K562 (cell line): ENCODE measurements around the gene IL10. TPM values are rescaled to one million over a fixed set of nuclear protein-coding genes. Genes with fewer than 3 reads are reported as not detected.

Source experiments
- AFF1 ChIP-seq, 2 experiments: fragments of 450-650 bp; IDR thresholded peaks; 2 replicates each; pipeline ENCODE4 v1.6.1; 2018; ENCODE audit warnings: mild to moderate bottlenecking in 2 of 2, low read depth in 1 of 2; ENCODE audit not compliant: partially characterized antibody in 2 of 2
- CUX1 ChIP-seq: fragments of 200-800 bp; sonication (Bioruptor generic); IDR thresholded peaks from 2 replicates; pipeline ENCODE4 v1.6.1; 2016; ENCODE audit warnings: missing genetic modification characterization, missing compliant biosample characterization
- HMG20B ChIP-seq: fragments of 250-450 bp; sonication (Bioruptor Pico); IDR thresholded peaks from 2 replicates; pipeline ENCODE4 v1.5.0; 2021; ENCODE audit warnings: mild to moderate bottlenecking
- HMGN3 ChIP-seq: IDR thresholded peaks from 2 replicates; pipeline ENCODE4 v1.6.1; 2011; ENCODE audit warnings: borderline replicate concordance, low read depth, mild to moderate bottlenecking, mixed read lengths, low read length; ENCODE audit not compliant: insufficient read length; ENCODE audit errors: extremely low read depth
- KDM5B ChIP-seq: fragments of 200-600 bp; sonication (generic); IDR thresholded peaks from 2 replicates; pipeline ENCODE4 v1.6.1; 2012; ENCODE audit warnings: low read depth, mild to moderate bottlenecking, moderate library complexity, low read length, control low read depth, inconsistent platforms; ENCODE audit not compliant: insufficient replicate concordance
- NFIC ChIP-seq: fragments of 450-650 bp; IDR thresholded peaks from 2 replicates; pipeline ENCODE4 v1.6.1; 2017; ENCODE audit warnings: mild to moderate bottlenecking, inconsistent platforms
- NRF1 ChIP-seq, 2 experiments: fragments of 450-650 bp; IDR thresholded peaks in 1 of 2; conservative IDR thresholded peaks in 1 of 2; 2 replicates each; pipeline ENCODE4 v1.6.1; 2014; ENCODE audit warnings: mild to moderate bottlenecking in 2 of 2
- RBM22 ChIP-seq: fragments of 200-400 bp; formaldehyde crosslinking; IDR thresholded peaks from 2 replicates; pipeline ENCODE4 v1.6.1; 2018; ENCODE audit warnings: low read length, low read depth; ENCODE audit not compliant: poor library complexity, severe bottlenecking
- RBM25 ChIP-seq: fragments of 200-400 bp; formaldehyde crosslinking; IDR thresholded peaks from 2 replicates; pipeline ENCODE4 v1.6.1; 2018; ENCODE audit warnings: low read length, low read depth, moderate library complexity; ENCODE audit not compliant: severe bottlenecking
- TFAP4 ChIP-seq: sonication (generic); formaldehyde crosslinking; IDR thresholded peaks from 2 replicates; pipeline ENCODE4 v1.8.0; 2022; ENCODE audit warnings: missing genetic modification reagents, mild to moderate bottlenecking, moderate library complexity, borderline replicate concordance
- ZNF444 ChIP-seq: fragments of 250-450 bp; sonication (Bioruptor Pico); IDR thresholded peaks from 2 replicates; pipeline ENCODE4 v1.4.0; 2020; ENCODE audit warnings: mild to moderate bottlenecking, moderate library complexity
- ZNF77 ChIP-seq: fragments of 250-450 bp; sonication (Bioruptor Pico); IDR thresholded peaks from 2 replicates; pipeline ENCODE4 v1.5.0; 2020
- ZZZ3 ChIP-seq: fragments of 450-650 bp; IDR thresholded peaks from 2 replicates; pipeline ENCODE4 v1.6.1; 2016; ENCODE audit warnings: antibody characterized with exemption, mild to moderate bottlenecking, moderate library complexity
- polyA plus RNA-seq, 8 experiments: library from polyadenylated mRNA; depleted of rRNA in 4 of 8; stranded (reverse) in 5 of 8; unstranded in 3 of 8; fragments of >200 nt; fragmentation: Nextera tagmentation in 2 of 8; fragmentation: Illumina TruSeq in 1 of 8; extraction: Ambion mirVana in 2 of 8; extraction: Trizol in 1 of 8; gene quantifications; 2 replicates each; pipeline versions ENCODE4 v1.2.1 to v1.2.3, GENCODE V29; 2011 to 2014; ENCODE audit warnings: inconsistent platforms in 1 of 8, missing spikeins in 1 of 8
- total RNA-seq, 7 experiments: library from RNA; depleted of rRNA in 6 of 7; stranded (reverse); fragments of >200 nt in 6 of 7; fragmentation: Illumina TruSeq in 2 of 7; extraction: Trizol in 2 of 7; gene quantifications; 2 replicates each; pipeline versions ENCODE4 v1.2.1 to v1.2.3, GENCODE V29; 2011 to 2021; ENCODE audit warnings: low replicate concordance in 1 of 7
- TF ChIP-seq, protein P1 (sequence below): IDR thresholded peaks from 2 replicates; pipeline ENCODE4 v1.6.1; 2011; ENCODE audit not compliant: insufficient read length; ENCODE audit errors: extremely low read depth

The IL10 gene
- total and polyA plus RNA-seq, 9 of the 15 experiments (the other 6 are each of a cell fraction or from before 2014, with no cell fraction given), result 0.29 TPM; not detected in 8

DNA sequence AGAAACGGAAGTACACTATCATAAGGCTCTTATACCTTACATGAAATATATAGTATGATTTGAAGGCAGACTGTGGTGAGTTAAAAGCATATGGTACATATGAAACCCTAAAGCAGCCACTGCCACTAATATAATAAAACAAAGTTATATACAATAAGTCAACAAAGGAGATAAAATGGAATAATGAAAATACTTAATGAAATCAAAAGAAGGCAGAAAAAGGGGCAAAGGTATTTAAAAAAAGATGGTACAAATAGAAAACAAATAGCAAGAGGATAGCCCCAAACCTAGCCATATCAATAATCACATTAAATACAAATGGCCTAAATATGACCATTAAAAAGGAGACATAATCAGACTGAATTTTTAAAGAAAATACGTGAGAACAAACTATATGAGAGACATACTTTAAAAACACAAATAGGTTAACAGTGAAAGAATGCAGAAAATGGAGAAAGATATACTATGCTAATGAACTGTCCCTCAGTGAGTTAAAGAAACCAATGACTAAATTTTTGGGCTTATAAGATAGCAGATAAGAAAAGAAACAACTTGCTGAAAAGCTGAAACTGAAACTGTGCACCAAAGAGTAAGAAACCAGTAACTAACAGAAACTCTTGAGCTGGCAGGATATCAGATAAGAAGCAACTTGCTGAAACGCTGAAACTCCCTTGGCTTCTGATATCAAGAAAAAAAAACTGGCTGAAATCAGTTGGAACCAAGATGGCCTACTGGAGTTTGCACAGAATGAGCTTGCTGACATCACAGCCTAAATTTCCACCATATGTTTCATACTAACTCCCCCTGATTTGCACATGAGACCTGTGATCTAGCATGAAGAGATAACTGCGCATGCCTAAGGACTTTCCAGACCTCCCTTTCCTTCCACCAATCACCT lies 44.3 kb upstream of the IL10 start (continued):
- no peak for TF ChIP-seq HMGN3
- TF ChIP-seq RBM22, result no peak
- 0 out of 2 replicates have a peak, but pooled peaks have one; percentile 5 for TF ChIP-seq NFIC
- TF ChIP-seq, protein P1, sequence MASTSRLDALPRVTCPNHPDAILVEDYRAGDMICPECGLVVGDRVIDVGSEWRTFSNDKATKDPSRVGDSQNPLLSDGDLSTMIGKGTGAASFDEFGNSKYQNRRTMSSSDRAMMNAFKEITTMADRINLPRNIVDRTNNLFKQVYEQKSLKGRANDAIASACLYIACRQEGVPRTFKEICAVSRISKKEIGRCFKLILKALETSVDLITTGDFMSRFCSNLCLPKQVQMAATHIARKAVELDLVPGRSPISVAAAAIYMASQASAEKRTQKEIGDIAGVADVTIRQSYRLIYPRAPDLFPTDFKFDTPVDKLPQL, result no peak
- TF ChIP-seq ZZZ3, result peak; percentile 75; the same call in 1 of the 2 replicates
- TF ChIP-seq TFAP4 (CRISPR knock-in tag), result no peak; the same call in 1 of the 2 replicates
- no peak for TF ChIP-seq RBM25
- TF ChIP-seq ZNF444 (CRISPR knock-in tag), result no peak
- peak; percentile 93 to 94 for TF ChIP-seq NRF1 (conservative IDR thresholded peaks at IDR 0.05 in 1 of 2, IDR thresholded peaks at IDR 0.05 in 1 of 2)
- no peak for TF ChIP-seq KDM5B
- TF ChIP-seq HMG20B (CRISPR knock-in tag), result no peak
- TF ChIP-seq CUX1 (CRISPR knock-in tag), result no peak
- no peak for TF ChIP-seq ZNF77
- peak in 1 of 2 experiments; percentile 59 for TF ChIP-seq AFF1 (IDR thresholded peaks at IDR 0.05; ENCODE audit: low read depth in 1 of 2, partially characterized antibody in 2 of 2)
